H1 (cell line): ENCODE results near the gene NEURL4. TPM values are rescaled to one million over a fixed set of nuclear protein-coding genes. Genes with fewer than 3 reads are reported as not detected.

ENCODE experiments used
- CTCF ChIA-PET: fragments of 300-600 bp; sonication (Branson Sonifier 250); formaldehyde crosslinking; loops from one replicate; lab custom pipeline; 2021; ENCODE audit not compliant: partially characterized antibody; lab: Charles Lee
- POLR2A ChIA-PET: fragments of 300-600 bp; sonication (Branson Sonifier 250); formaldehyde crosslinking; loops from one replicate; lab custom pipeline; 2021; ENCODE audit warnings: inconsistent platforms; ENCODE audit not compliant: partially characterized antibody; lab: Charles Lee
- DNase-seq, 2 experiments: peaks; one replicate each; pipeline versions ENCODE4 v3.0.0 to v3.0.0-alpha.2; 2010 to 2022; ENCODE audit warnings: low spot score in 2 of 2, low read depth in 1 of 2, mixed read lengths in 1 of 2
- FAIRE-seq: peaks from 2 replicates; lab custom pipeline; 2011; peaks lifted over from hg19 to GRCh38; lab: Jason Lieb, UNC
- H2AFZ ChIP-seq: 2 replicates; pipeline ENCODE4 v1.8.1; 2012; ENCODE audit warnings: low read length, inconsistent platforms
- H2AK5ac ChIP-seq: 2 replicates; pipeline ENCODE4 v1.6.1; 2013; ENCODE audit warnings: low read depth, low read length
- H2BK120ac ChIP-seq: replicated peaks from 2 replicates; pipeline ENCODE3; 2013; ENCODE audit warnings: low read depth, low read length, inconsistent platforms
- H2BK12ac ChIP-seq: 2 replicates; pipeline ENCODE4 v1.6.1; 2013; ENCODE audit warnings: low read depth, low read length
- H2BK15ac ChIP-seq: 2 replicates; pipeline ENCODE4 v1.6.1; 2013; ENCODE audit warnings: low read length
- H2BK20ac ChIP-seq: 2 replicates; pipeline ENCODE4 v1.6.1; 2013; ENCODE audit warnings: low read length
- H2BK5ac ChIP-seq: 2 replicates; pipeline ENCODE4 v1.6.1; 2013; ENCODE audit warnings: low read depth, low read length
- H3K14ac ChIP-seq: 2 replicates; pipeline ENCODE4 v1.6.1; 2013; ENCODE audit warnings: inconsistent platforms; ENCODE audit not compliant: insufficient read length
- H3K18ac ChIP-seq: 2 replicates; pipeline ENCODE4 v1.6.1; 2013; ENCODE audit warnings: low read length; ENCODE audit errors: extremely low read depth
- H3K23ac ChIP-seq: 2 replicates; pipeline ENCODE4 v1.6.1; 2013; ENCODE audit warnings: inconsistent platforms; ENCODE audit not compliant: insufficient read length
- H3K23me2 ChIP-seq: 2 replicates; pipeline ENCODE4 v1.6.1; 2013; ENCODE audit warnings: low read depth, low read length
- H3K27ac ChIP-seq: 2 replicates; pipeline ENCODE4 v1.6.1; 2011; ENCODE audit warnings: low read depth, low read length, inconsistent platforms
- H3K27me3 ChIP-seq, 4 experiments: replicated peaks in 1 of 4; 1 replicate in 1 of 4; 2 replicates in 3 of 4; pipeline versions ENCODE4 v1.6.1 to v1.8.1; 2011 to 2013; ENCODE audit warnings: low read length in 3 of 4, mild to moderate bottlenecking in 3 of 4, inconsistent platforms in 2 of 4, mixed read lengths in 2 of 4, moderate library complexity in 1 of 4; ENCODE audit not compliant: control insufficient read depth in 3 of 4, insufficient read depth in 3 of 4; ENCODE audit errors: extremely low read depth in 1 of 4
- H3K36me3 ChIP-seq, 4 experiments: 2 replicates each; pipeline versions ENCODE4 v1.6.1 to v1.8.1; 2011 to 2013; ENCODE audit warnings: mild to moderate bottlenecking in 4 of 4, low read length in 3 of 4, moderate library complexity in 2 of 4, control low read depth in 1 of 4, inconsistent platforms in 1 of 4; ENCODE audit not compliant: insufficient read depth in 4 of 4, control insufficient read depth in 2 of 4
- H3K4ac ChIP-seq: replicated peaks from 2 replicates; pipeline ENCODE3; 2013; ENCODE audit warnings: low read length, low read depth, mixed read lengths, inconsistent platforms; ENCODE audit not compliant: insufficient read length
- H3K4me1 ChIP-seq, 4 experiments: replicated peaks in 1 of 4; 1 replicate in 1 of 4; 2 replicates in 3 of 4; pipeline versions ENCODE4 v1.6.1 to v1.8.1; 2011 to 2013; ENCODE audit warnings: low read length in 3 of 4, inconsistent platforms in 2 of 4, mixed read lengths in 1 of 4; ENCODE audit not compliant: insufficient read depth in 4 of 4, control insufficient read depth in 3 of 4
- H3K4me2 ChIP-seq, 2 experiments: 2 replicates each; pipeline versions ENCODE4 v1.6.1 to v1.8.1; 2011 to 2013; ENCODE audit warnings: low read depth in 2 of 2, low read length in 2 of 2, control low read depth in 1 of 2, inconsistent platforms in 1 of 2, mild to moderate bottlenecking in 1 of 2; ENCODE audit not compliant: insufficient read depth in 1 of 2
- H3K4me3 ChIP-seq, 4 experiments: fragments of 200-600, 300-600 bp in 1 of 4; sonication (generic), shearing (Covaris generic), sonication (Bioruptor Twin) in 1 of 4; 2 replicates each; pipeline versions ENCODE4 v1.5.1 to v1.8.1; 2011 to 2016; ENCODE audit warnings: low read length in 4 of 4, low read depth in 3 of 4, control low read depth in 2 of 4, inconsistent platforms in 2 of 4, mild to moderate bottlenecking in 2 of 4, mixed read lengths in 1 of 4, moderate library complexity in 1 of 4; ENCODE audit not compliant: insufficient read depth in 2 of 4; ENCODE audit errors: extremely low read depth in 1 of 4
- H3K56ac ChIP-seq: replicated peaks from 2 replicates; pipeline ENCODE3; 2013; ENCODE audit warnings: low read depth, mild to moderate bottlenecking, mixed read lengths, low read length, inconsistent platforms; ENCODE audit not compliant: insufficient read length
- H3K79me1 ChIP-seq: 2 replicates; pipeline ENCODE4 v1.6.1; 2013; ENCODE audit warnings: low read depth, low read length, control low read depth
- H3K79me2 ChIP-seq, 2 experiments: 2 replicates each; pipeline versions ENCODE4 v1.6.1 to v1.8.1; 2012 to 2013; ENCODE audit warnings: low read length in 2 of 2, mild to moderate bottlenecking in 2 of 2, inconsistent platforms in 1 of 2; ENCODE audit not compliant: insufficient read depth in 2 of 2, control insufficient read depth in 1 of 2
- H3K9ac ChIP-seq, 4 experiments: replicated peaks in 1 of 4; 1 replicate in 1 of 4; 2 replicates in 3 of 4; pipeline versions ENCODE4 v1.6.1 to v1.8.1; 2011 to 2013; ENCODE audit warnings: low read depth in 3 of 4, low read length in 3 of 4, control low read depth in 2 of 4, mild to moderate bottlenecking in 2 of 4, moderate library complexity in 2 of 4, inconsistent platforms in 1 of 4; ENCODE audit errors: extremely low read depth in 1 of 4
- H3K9me3 ChIP-seq, 2 experiments: 2 replicates each; pipeline versions ENCODE4 v1.6.1 to v1.8.1; 2012 to 2013; ENCODE audit warnings: mild to moderate bottlenecking in 2 of 2, moderate library complexity in 2 of 2, control low read depth in 1 of 2, inconsistent platforms in 1 of 2, low read depth in 1 of 2, low read length in 1 of 2, mixed read lengths in 1 of 2; ENCODE audit not compliant: insufficient read depth in 2 of 2
- H4K20me1 ChIP-seq, 2 experiments: replicated peaks in 1 of 2; 2 replicates each; pipeline versions ENCODE3 to v1.8.1; 2011 to 2013; ENCODE audit warnings: inconsistent platforms in 2 of 2, low read length in 2 of 2, mild to moderate bottlenecking in 1 of 2; ENCODE audit not compliant: insufficient read depth in 2 of 2, control insufficient read depth in 1 of 2
- H4K5ac ChIP-seq: 2 replicates; pipeline ENCODE4 v1.6.1; 2013; ENCODE audit warnings: low read length, low read depth, mixed read lengths, inconsistent platforms; ENCODE audit not compliant: insufficient read length
- H4K8ac ChIP-seq: 2 replicates; pipeline ENCODE4 v1.8.0; 2013; ENCODE audit warnings: mild to moderate bottlenecking, moderate library complexity, low read length, inconsistent platforms; ENCODE audit not compliant: insufficient read depth; ENCODE audit errors: extremely low read depth
- H4K91ac ChIP-seq: replicated peaks from 2 replicates; pipeline ENCODE3; 2013; ENCODE audit warnings: low read length, mixed read lengths, inconsistent platforms; ENCODE audit not compliant: insufficient read length
- BRCA1 ChIP-seq: IDR thresholded peaks from 2 replicates; pipeline ENCODE4 v1.6.1; 2012; ENCODE audit warnings: low read depth, low read length, improper control_type of control experiment
- CHD2 ChIP-seq: IDR thresholded peaks from 2 replicates; pipeline ENCODE4 v1.6.1; 2012; ENCODE audit warnings: low read length, improper control_type of control experiment
- GABPA ChIP-seq: IDR thresholded peaks from 2 replicates; pipeline ENCODE4 v1.6.1; 2011; ENCODE audit warnings: mild to moderate bottlenecking, low read length, moderate library complexity, borderline replicate concordance; ENCODE audit not compliant: insufficient read depth
- NANOG ChIP-seq: IDR thresholded peaks from 2 replicates; pipeline ENCODE4 v1.6.1; 2011; ENCODE audit warnings: low read length, low read depth, mild to moderate bottlenecking, inconsistent platforms; ENCODE audit not compliant: insufficient read depth, poor library complexity, severe bottlenecking
- SRF ChIP-seq: IDR thresholded peaks from 2 replicates; pipeline ENCODE4 v1.6.1; 2011; ENCODE audit warnings: mild to moderate bottlenecking, low read depth, low read length, moderate library complexity
- WGBS, 2 experiments: shearing (Covaris generic) in 1 of 2; methylation state at CpG; one replicate each; pipeline versions ENCODE4 v1.1.6 to v1.1.7; 2013 to 2015; ENCODE audit warnings: low lambda C conversion rate in 2 of 2, mixed read lengths in 2 of 2, inconsistent platforms in 1 of 2, low coverage in 1 of 2, missing lambda C conversion rate in 1 of 2; ENCODE audit not compliant: insufficient replicate concordance in 2 of 2, insufficient coverage in 1 of 2, insufficient read length in 1 of 2; ENCODE audit errors: extremely low coverage in 1 of 2, missing lambda C conversion rate in 1 of 2; 5-methylcytosine and 5-hydroxymethylcytosine counted together
- polyA plus RNA-seq, 7 experiments: library from polyadenylated mRNA; depleted of rRNA in 3 of 7; stranded (reverse) in 5 of 7; unstranded in 2 of 7; fragments of >200 nt in 5 of 7; fragments of 200-250 nt in 2 of 7; gene quantifications; 1 replicate in 5 of 7; 2 replicates in 1 of 7; 4 replicates in 1 of 7; pipeline versions ENCODE4 v1.2.1 to v1.2.3, GENCODE V29; 2011 to 2013; ENCODE audit warnings: missing spikeins in 2 of 7, mixed read lengths in 2 of 7
- total RNA-seq: library from RNA; stranded (reverse); fragmentation: NEBNext Ultra II Directional; extraction: Animal tissue kit (Norgen Biotek cat#: 25700); gene quantifications from 2 replicates; pipeline ENCODE4 v1.2.1, GENCODE V29; 2021

Gene NEURL4
- total and polyA plus RNA-seq, 2 of the 8 experiments (the other 6 are each of a cell fraction or from before 2014, with no cell fraction given): 29.6 to 46.8 TPM

DNA sequence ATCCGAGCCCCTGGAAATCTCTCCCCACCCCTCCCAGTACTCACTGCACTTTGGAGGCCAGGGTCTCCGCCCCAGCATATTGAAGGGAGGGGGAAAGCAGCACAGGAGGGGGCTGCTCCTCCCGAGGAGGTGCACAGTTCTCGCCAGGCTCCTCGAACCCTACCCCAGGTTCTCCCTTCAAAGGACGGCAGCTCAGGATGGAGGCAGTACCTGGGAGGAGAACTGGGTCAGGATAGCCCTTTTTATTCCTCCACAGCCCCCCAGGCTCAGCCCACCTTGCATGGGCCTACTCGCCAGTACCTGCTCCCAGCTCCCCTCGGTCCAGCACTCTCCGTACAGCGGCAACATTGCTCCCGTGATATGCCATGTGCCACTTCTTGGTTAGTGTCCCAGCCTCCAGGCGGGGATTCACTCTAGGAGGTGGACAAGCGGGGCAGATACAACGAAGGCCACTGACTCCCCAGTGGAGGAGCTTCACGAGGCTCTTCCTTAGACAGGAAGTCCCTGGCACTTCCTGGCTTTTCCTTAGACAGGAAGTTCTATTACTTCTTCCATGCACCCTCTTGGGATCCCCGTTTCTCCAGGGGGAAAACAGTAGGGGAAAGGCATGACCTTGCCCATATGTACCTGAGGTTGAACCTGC is 11.9 kb downstream of the NEURL4 start:
- peaks cover 21 to 60% (median 42%) of the 10 kb centered on the region in 4 experiments for H3K36me3 ChIP-seq
- no peak for FAIRE-seq
- 97% methylated on average over 16 of the region's 16 CpGs; no CpG with 5 or more reads in 1 of the 2 experiments for WGBS, 2 experiments

More for the DNA sequence above, 11.9 kb downstream of the NEURL4 start:
- H4K91ac ChIP-seq: no peak overlapping the region
- peaks cover 0 to 8% of the 10 kb centered on the region in 2 experiments; a peak in 1 of 4 replicates for H3K79me2 ChIP-seq
- no peak overlapping the region for H4K8ac ChIP-seq
- H3K27me3 ChIP-seq: no peaks in the 10 kb centered on the region
- H2BK20ac ChIP-seq: no peak overlapping the region
- no peak overlapping the region for H2BK12ac ChIP-seq
- no peak overlapping the region for H2AK5ac ChIP-seq
- H3K27ac ChIP-seq: no peak overlapping the region
- H3K4me3 ChIP-seq: no peak overlapping the region
- no peak overlapping the region for H3K4ac ChIP-seq
- H3K9me3 ChIP-seq: no peaks in the 10 kb centered on the region
- CTCF ChIA-PET: interaction anchor here (0.7 to 2.0 kb wide), 5 partner anchors 28 to 271 kb away, joined by 3 to 17 read pairs (median 3); no protein-coding TSS in a partner anchor
- no peak overlapping the region for H3K4me2 ChIP-seq
- H3K14ac ChIP-seq: no peak overlapping the region
- peaks cover 2 to 14% of the 10 kb centered on the region in 2 experiments for H4K20me1 ChIP-seq
- TF ChIP-seq CHD2 (no peak), BRCA1 (no peak), NANOG (no peak), GABPA (no peak), SRF (no peak)
- TF ChIP-seq, all 59 proteins: peak for 0
- Histone ChIP-seq H2BK5ac (no peak overlapping the region), H3K4me1 (peaks cover 0 to 5% (median 3%) of the 10 kb centered on the region in 4 experiments; a peak in 4 of 7 replicates), H2BK15ac (no peak overlapping the region), H3K18ac (no peak overlapping the region), H3K79me1 (0 out of 2 replicates have a peak, but pooled peaks cover 4% of the 10 kb centered on the region), H2BK120ac (no peak overlapping the region), H3K9ac (no peak overlapping the region), H2AFZ (no peak overlapping the region), H3K23ac (no peak overlapping the region), H3K56ac (no peak overlapping the region), H3K23me2 (no peaks in the 10 kb centered on the region; the same call in 1 of the 2 replicates), H4K5ac (no peak overlapping the region)
- POLR2A ChIA-PET: interaction anchor here (0.8 to 11.3 kb wide), 12 partner anchors 8 to 276 kb away, joined by 3 to 223 read pairs (median 4); partner anchors contain the start of genes ACAP1, CLDN7 and NEURL4
- no peak for DNase-seq
